Fibroblast of lung (primary cell): ENCODE measurements around the gene DPYD. TPM values are rescaled to one million over a fixed set of nuclear protein-coding genes. Genes with fewer than 3 reads are reported as not detected.
A peak's percentile ranks its signal among the peaks of the same experiment; 100 is the strongest.

Source experiments
- DNase-seq, 2 donors: peaks; one replicate each; pipeline versions ENCODE4 v3.0.0 to v3.0.0-alpha.2; 2010; ENCODE audit warnings: low read depth in 2 of 2
- H2AFZ ChIP-seq: 2 replicates; pipeline ENCODE4 v1.5.1; 2012; ENCODE audit warnings: low read length, control low read depth, inconsistent platforms
- H3K27ac ChIP-seq: 2 replicates; pipeline ENCODE4 v1.5.1; 2011; ENCODE audit warnings: low read length, control low read depth; ENCODE audit not compliant: insufficient read depth
- H3K27me3 ChIP-seq: 2 replicates; pipeline ENCODE4 v1.5.1; 2011; ENCODE audit warnings: mild to moderate bottlenecking, low read length; ENCODE audit not compliant: control insufficient read depth, insufficient read depth
- H3K36me3 ChIP-seq: 2 replicates; pipeline ENCODE4 v1.5.1; 2011; ENCODE audit warnings: low read length; ENCODE audit not compliant: control insufficient read depth, insufficient read depth
- H3K4me1 ChIP-seq: 2 replicates; pipeline ENCODE4 v1.5.1; 2011; ENCODE audit warnings: low read length; ENCODE audit not compliant: control insufficient read depth, insufficient read depth; ENCODE audit errors: extremely low read depth
- H3K4me2 ChIP-seq: 2 replicates; pipeline ENCODE4 v1.5.1; 2011; ENCODE audit warnings: low read length, control low read depth; ENCODE audit not compliant: insufficient read depth; ENCODE audit errors: extremely low read depth
- H3K4me3 ChIP-seq, 4 experiments: fragments of 200-600 bp in 1 of 4; sonication (generic) in 1 of 4; replicated peaks in 1 of 4; 2 replicates each; pipeline ENCODE4 v1.5.1; 2011 to 2016; ENCODE audit warnings: low read length in 4 of 4, low read depth in 3 of 4, mild to moderate bottlenecking in 3 of 4, control low read depth in 2 of 4, inconsistent platforms in 1 of 4, mixed read lengths in 1 of 4; ENCODE audit not compliant: insufficient read depth in 1 of 4; ENCODE audit errors: control extremely low read depth in 1 of 4
- H3K79me2 ChIP-seq: 2 replicates; pipeline ENCODE4 v1.5.1; 2012; ENCODE audit warnings: mild to moderate bottlenecking, low read length, inconsistent platforms; ENCODE audit not compliant: control insufficient read depth, insufficient read depth
- H3K9ac ChIP-seq: 2 replicates; pipeline ENCODE4 v1.5.1; 2011; ENCODE audit warnings: mild to moderate bottlenecking, low read length, control low read depth; ENCODE audit not compliant: insufficient read depth
- H3K9me3 ChIP-seq: 2 replicates; pipeline ENCODE4 v1.5.1; 2012; ENCODE audit warnings: low read depth, low read length; ENCODE audit not compliant: control insufficient read depth, insufficient read depth
- H4K20me1 ChIP-seq: 2 replicates; pipeline ENCODE4 v1.5.1; 2011; ENCODE audit warnings: low read length; ENCODE audit not compliant: control insufficient read depth, insufficient read depth; ENCODE audit errors: extremely low read depth
- EZH2 ChIP-seq: IDR thresholded peaks from 2 replicates; pipeline ENCODE4 v1.5.1; 2012; ENCODE audit warnings: low read length, control low read depth, mild to moderate bottlenecking; ENCODE audit errors: missing control alignments
- polyA plus RNA-seq, 2 donors: library from polyadenylated mRNA; depleted of rRNA in 1 of 2; stranded (reverse) in 1 of 2; unstranded in 1 of 2; fragments of >200 nt; gene quantifications; 2 replicates each; pipeline ENCODE4 v1.2.1, GENCODE V29; 2011 to 2012; ENCODE audit warnings: missing spikeins in 1 of 2
- total RNA-seq: library from RNA; depleted of rRNA; stranded (reverse); fragments of >200 nt; gene quantifications from 2 replicates; pipeline ENCODE4 v1.2.1, GENCODE V29; 2014
- TF ChIP-seq, protein P1 (sequence below), 2 donors: IDR thresholded peaks in 1 of 2; conservative IDR thresholded peaks in 1 of 2; 1 replicate in 1 of 2; 2 replicates in 1 of 2; pipeline ENCODE4 v1.5.1; 2011 to 2012; ENCODE audit warnings: low read length in 2 of 2, control low read depth in 1 of 2, inconsistent platforms in 1 of 2, low read depth in 1 of 2, mild to moderate bottlenecking in 1 of 2

Gene DPYD
- total and polyA plus RNA-seq, 2 donors (not counting 1 experiment from before 2014, with no cell fraction given): 32.0 to 63.1 TPM

DNA sequence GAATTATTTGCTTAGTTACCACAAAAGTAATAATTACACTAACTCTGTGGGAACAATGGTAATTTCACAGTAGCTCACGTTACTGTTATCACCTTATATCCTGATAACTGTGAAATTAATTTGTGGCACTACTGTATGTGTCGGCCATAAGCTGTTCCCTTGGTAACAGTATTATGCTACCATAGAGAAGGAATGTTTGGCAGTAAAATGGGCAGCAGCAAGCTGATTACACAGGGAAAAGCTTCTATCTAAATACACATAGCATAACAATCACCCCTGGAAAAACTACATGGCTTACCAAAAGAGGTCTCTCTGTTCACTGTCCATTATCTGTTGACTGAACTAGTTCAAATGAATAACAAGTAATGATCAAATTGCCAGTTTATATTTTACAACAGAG lies 124.1 kb downstream of the DPYD start:
- Histone ChIP-seq H2AFZ (no peak overlapping the region), H3K9ac (no peak overlapping the region), H3K27ac (no peak overlapping the region), H3K9me3 (no peaks in the 10 kb centered on the region), H3K4me2 (no peak overlapping the region), H3K27me3 (no peaks in the 10 kb centered on the region), H3K4me1 (no peaks in the 10 kb centered on the region), H3K79me2 (no peaks in the 10 kb centered on the region), H3K36me3 (no peaks in the 10 kb centered on the region), H3K4me3 (no peak overlapping the region), H4K20me1 (no peaks in the 10 kb centered on the region)
- no peak for TF ChIP-seq EZH2
- TF ChIP-seq, protein P1, sequence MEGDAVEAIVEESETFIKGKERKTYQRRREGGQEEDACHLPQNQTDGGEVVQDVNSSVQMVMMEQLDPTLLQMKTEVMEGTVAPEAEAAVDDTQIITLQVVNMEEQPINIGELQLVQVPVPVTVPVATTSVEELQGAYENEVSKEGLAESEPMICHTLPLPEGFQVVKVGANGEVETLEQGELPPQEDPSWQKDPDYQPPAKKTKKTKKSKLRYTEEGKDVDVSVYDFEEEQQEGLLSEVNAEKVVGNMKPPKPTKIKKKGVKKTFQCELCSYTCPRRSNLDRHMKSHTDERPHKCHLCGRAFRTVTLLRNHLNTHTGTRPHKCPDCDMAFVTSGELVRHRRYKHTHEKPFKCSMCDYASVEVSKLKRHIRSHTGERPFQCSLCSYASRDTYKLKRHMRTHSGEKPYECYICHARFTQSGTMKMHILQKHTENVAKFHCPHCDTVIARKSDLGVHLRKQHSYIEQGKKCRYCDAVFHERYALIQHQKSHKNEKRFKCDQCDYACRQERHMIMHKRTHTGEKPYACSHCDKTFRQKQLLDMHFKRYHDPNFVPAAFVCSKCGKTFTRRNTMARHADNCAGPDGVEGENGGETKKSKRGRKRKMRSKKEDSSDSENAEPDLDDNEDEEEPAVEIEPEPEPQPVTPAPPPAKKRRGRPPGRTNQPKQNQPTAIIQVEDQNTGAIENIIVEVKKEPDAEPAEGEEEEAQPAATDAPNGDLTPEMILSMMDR (conservative IDR thresholded peaks at IDR 0.05 in 1 of 2, IDR thresholded peaks at IDR 0.05 in 1 of 2; ENCODE audit: low read depth in 1 of 2, low read length in 2 of 2): no peak
- DNase-seq: peak; percentile 16 to 64

- DNase-seq: no peak
- Histone ChIP-seq H3K4me1 (no peaks in the 10 kb centered on the region), H4K20me1 (no peaks in the 10 kb centered on the region), H3K4me3 (no peak overlapping the region), H3K79me2 (no peaks in the 10 kb centered on the region), H2AFZ (no peak overlapping the region), H3K4me2 (no peak overlapping the region), H3K27me3 (no peaks in the 10 kb centered on the region), H3K27ac (no peak overlapping the region), H3K36me3 (no peaks in the 10 kb centered on the region), H3K9me3 (no peaks in the 10 kb centered on the region), H3K9ac (no peak overlapping the region)
- TF ChIP-seq, protein P1 (conservative IDR thresholded peaks at IDR 0.05 in 1 of 2, IDR thresholded peaks at IDR 0.05 in 1 of 2; ENCODE audit: low read depth in 1 of 2, low read length in 2 of 2): no peak
- no peak for TF ChIP-seq EZH2
These were observed 128.2 kb downstream of the DPYD start for GRCh38 chr1:97792655-97793054.

DNA sequence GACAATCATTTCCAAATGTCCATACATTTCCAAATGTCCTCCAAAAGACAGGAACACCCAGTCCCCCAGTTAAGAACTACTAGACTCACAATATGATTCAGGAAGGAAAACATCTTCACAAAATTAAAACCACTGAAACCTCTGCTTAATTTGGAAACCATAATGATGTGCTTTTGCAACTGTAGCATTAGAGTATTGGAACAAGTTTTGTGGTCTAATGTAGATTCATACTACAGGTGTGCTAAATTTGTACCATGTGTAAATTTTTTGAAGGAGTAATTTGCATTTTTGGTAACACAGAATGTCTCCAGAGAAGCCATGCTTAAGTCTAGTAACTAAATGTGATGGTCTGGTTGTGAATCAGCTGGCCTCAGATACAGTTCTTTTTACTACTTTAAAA lies 129.6 kb downstream of the DPYD start:
- Histone ChIP-seq H4K20me1 (no peaks in the 10 kb centered on the region), H3K4me2 (no peak overlapping the region), H3K79me2 (no peaks in the 10 kb centered on the region), H3K4me1 (no peaks in the 10 kb centered on the region), H3K36me3 (no peaks in the 10 kb centered on the region), H3K4me3 (no peak overlapping the region), H3K27ac (no peak overlapping the region), H3K9me3 (no peaks in the 10 kb centered on the region), H3K27me3 (no peaks in the 10 kb centered on the region), H3K9ac (no peak overlapping the region), H2AFZ (no peak overlapping the region)
- no peak for DNase-seq
- TF ChIP-seq EZH2: no peak
- TF ChIP-seq, protein P1 (conservative IDR thresholded peaks at IDR 0.05 in 1 of 2, IDR thresholded peaks at IDR 0.05 in 1 of 2; ENCODE audit: low read depth in 1 of 2, low read length in 2 of 2): no peak
